ENCODE results near the gene MUC3A.
"Not testable (repeated sequence)": the region's sequence is repeated elsewhere in the genome, so short reads cannot be mapped to it uniquely, and the experiment has no call there.

MUC3A gene

GRCh38 chr7:100991631-100992030 lies 42.3 kb downstream of the MUC3A start:
- DNase-seq (ENCODE audit: extremely low read depth, low read depth), result no peak
- no peak for TF ChIP-seq CTCF (IDR thresholded peaks at IDR 0.05; ENCODE audit: low read depth, low read length, missing control alignments)
- no peak overlapping the region for H3K4me3 ChIP-seq (replicated peaks; ENCODE audit: low read depth, low read length)

- not testable (repeated sequence) for H3K4me3 ChIP-seq (replicated peaks; ENCODE audit: low read depth, low read length); DNase-seq (ENCODE audit: extremely low read depth, low read depth)
Measured at GRCh38 chr7:100992280-100992679, 42.9 kb downstream of the MUC3A start.

GRCh38 chr7:100994671-100995070 lies 45.3 kb downstream of the MUC3A start:
- not testable (repeated sequence) for H3K4me3 ChIP-seq (replicated peaks; ENCODE audit: low read depth, low read length); DNase-seq (ENCODE audit: extremely low read depth, low read depth)

- not testable (repeated sequence) for DNase-seq (ENCODE audit: extremely low read depth, low read depth); H3K4me3 ChIP-seq (replicated peaks; ENCODE audit: low read depth, low read length)
Measured at GRCh38 chr7:100998530-100998929, 49.2 kb downstream of the MUC3A start.

- not testable (repeated sequence) for DNase-seq (ENCODE audit: extremely low read depth, low read depth); H3K4me3 ChIP-seq (replicated peaks; ENCODE audit: low read depth, low read length)
Measured at GRCh38 chr7:100999334-100999733, 50.0 kb downstream of the MUC3A start.

- not testable (repeated sequence) for DNase-seq (ENCODE audit: extremely low read depth, low read depth); H3K4me3 ChIP-seq (replicated peaks; ENCODE audit: low read depth, low read length)
Measured at GRCh38 chr7:101000025-101000424, 50.7 kb downstream of the MUC3A start.

DNA sequence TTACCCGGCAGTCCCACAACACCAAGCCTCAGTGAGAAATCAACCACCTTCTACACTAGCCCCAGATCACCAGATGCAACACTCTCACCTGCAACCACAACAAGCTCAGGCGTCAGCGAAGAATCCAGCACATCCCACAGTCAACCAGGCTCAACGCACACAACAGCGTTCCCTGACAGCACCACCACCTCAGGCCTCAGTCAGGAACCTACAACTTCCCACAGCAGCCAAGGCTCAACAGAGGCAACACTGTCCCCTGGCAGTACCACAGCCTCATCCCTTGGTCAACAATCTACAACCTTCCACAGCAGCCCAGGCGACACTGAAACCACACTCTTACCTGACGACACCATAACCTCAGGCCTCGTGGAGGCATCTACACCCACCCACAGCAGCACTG lies 53.0 kb downstream of the MUC3A start:
- not testable (repeated sequence) for H3K4me3 ChIP-seq (replicated peaks; ENCODE audit: low read depth, low read length); DNase-seq (ENCODE audit: extremely low read depth, low read depth)

GRCh38 chr7:101007361-101007760 lies 58.0 kb downstream of the MUC3A start:
- DNase-seq (ENCODE audit: extremely low read depth, low read depth), result not testable (repeated sequence)

GRCh38 chr7:101009629-101010028 lies 60.3 kb downstream of the MUC3A start:
- TF ChIP-seq CTCF (IDR thresholded peaks at IDR 0.05; ENCODE audit: low read depth, low read length, missing control alignments), result no peak
- no peak for DNase-seq (ENCODE audit: extremely low read depth, low read depth)

More at GRCh38 chr7:101007361-101007760, 58.0 kb downstream of the MUC3A start:
- H3K4me3 ChIP-seq (replicated peaks; ENCODE audit: low read depth, low read length), result not testable (repeated sequence)

GRCh38 chr7:101012931-101013330 lies 63.6 kb downstream of the MUC3A start:
- H3K4me3 ChIP-seq (replicated peaks; ENCODE audit: low read depth, low read length), result no peak overlapping the region
- no peak for TF ChIP-seq CTCF (IDR thresholded peaks at IDR 0.05; ENCODE audit: low read depth, low read length, missing control alignments)

More at GRCh38 chr7:101009629-101010028, 60.3 kb downstream of the MUC3A start:
- H3K4me3 ChIP-seq (replicated peaks; ENCODE audit: low read depth, low read length), result no peak overlapping the region

GRCh38 chr7:101015626-101016025 lies 66.3 kb downstream of the MUC3A start:
- DNase-seq (ENCODE audit: extremely low read depth, low read depth), result no peak
- TF ChIP-seq CTCF (IDR thresholded peaks at IDR 0.05; ENCODE audit: low read depth, low read length, missing control alignments), result no peak
- H3K4me3 ChIP-seq (replicated peaks; ENCODE audit: low read depth, low read length), result no peak overlapping the region

More at GRCh38 chr7:101012931-101013330, 63.6 kb downstream of the MUC3A start:
- DNase-seq (ENCODE audit: extremely low read depth, low read depth), result no peak
